ENCODE measurements around the gene PARVB.

DNA sequence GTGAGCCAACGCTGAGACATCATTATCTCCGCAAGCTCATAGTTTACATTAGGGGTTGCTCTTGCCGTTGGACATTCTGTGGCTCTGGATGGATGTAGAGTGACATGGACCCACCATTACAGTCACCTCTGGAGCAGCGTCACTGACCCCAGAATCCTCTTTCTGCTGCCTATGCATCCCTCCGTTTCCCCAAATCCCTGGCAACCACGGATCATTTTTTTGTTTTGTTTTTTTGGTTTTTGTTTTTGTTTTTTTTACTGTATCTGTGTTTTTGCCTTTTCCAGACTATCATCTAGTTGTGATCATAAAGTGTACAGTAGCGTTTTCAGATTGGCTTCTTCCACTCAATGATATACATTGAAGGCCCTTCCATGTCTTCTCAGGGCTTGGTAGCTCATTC, 4.0 kb downstream of the PARVB start:
- TF ChIP-seq, protein P1, sequence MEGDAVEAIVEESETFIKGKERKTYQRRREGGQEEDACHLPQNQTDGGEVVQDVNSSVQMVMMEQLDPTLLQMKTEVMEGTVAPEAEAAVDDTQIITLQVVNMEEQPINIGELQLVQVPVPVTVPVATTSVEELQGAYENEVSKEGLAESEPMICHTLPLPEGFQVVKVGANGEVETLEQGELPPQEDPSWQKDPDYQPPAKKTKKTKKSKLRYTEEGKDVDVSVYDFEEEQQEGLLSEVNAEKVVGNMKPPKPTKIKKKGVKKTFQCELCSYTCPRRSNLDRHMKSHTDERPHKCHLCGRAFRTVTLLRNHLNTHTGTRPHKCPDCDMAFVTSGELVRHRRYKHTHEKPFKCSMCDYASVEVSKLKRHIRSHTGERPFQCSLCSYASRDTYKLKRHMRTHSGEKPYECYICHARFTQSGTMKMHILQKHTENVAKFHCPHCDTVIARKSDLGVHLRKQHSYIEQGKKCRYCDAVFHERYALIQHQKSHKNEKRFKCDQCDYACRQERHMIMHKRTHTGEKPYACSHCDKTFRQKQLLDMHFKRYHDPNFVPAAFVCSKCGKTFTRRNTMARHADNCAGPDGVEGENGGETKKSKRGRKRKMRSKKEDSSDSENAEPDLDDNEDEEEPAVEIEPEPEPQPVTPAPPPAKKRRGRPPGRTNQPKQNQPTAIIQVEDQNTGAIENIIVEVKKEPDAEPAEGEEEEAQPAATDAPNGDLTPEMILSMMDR (IDR thresholded peaks at IDR 0.05) = no peak
- TF ChIP-seq EZH2 (IDR thresholded peaks at IDR 0.05) = no peak

Measured in neural progenitor cell (in vitro differentiated cells).